HG02885 (cell line): ENCODE measurements around the gene SPEM1.

ENCODE experiments used
- ATAC-seq: cut with Tn5 transposase; IDR thresholded peaks from one replicate; pipeline ENCODE4 v1.9.1; 2021; ENCODE audit warnings: mild to moderate bottlenecking; ENCODE audit not compliant: unreplicated experiment, poor library complexity

SPEM1 gene

GRCh38 chr17:7438656-7439460 is 18.7 kb downstream of the SPEM1 start:
- ATAC-seq: no peak

GRCh38 chr17:7439462-7440112 is 19.5 kb downstream of the SPEM1 start, which contains the start of gene FGF11:
Gene FGF11, plus strand, starts transcription at chr17:7439512. Its CDS starts 109 bp downstream, at chr17:7439621.
- ATAC-seq: no peak

GRCh38 chr17:7440113-7440833 is 20.1 kb downstream of the SPEM1 start:
- no peak for ATAC-seq

GRCh38 chr17:7440834-7441195 is 20.7 kb downstream of the SPEM1 start:
- no peak for ATAC-seq

- no peak for ATAC-seq
These were observed 21.1 kb downstream of the SPEM1 start for GRCh38 chr17:7441266-7441665.

GRCh38 chr17:7442142-7442541 is 22.0 kb downstream of the SPEM1 start:
- ATAC-seq: no peak

- no peak for ATAC-seq
These were observed 23.7 kb downstream of the SPEM1 start for GRCh38 chr17:7443499-7444485.

- no peak for ATAC-seq
These were observed 24.8 kb downstream of the SPEM1 start, which contains the start of gene CHRNB1 for GRCh38 chr17:7444682-7445618. Gene CHRNB1, plus strand, starts transcription at chr17:7445061. Its CDS starts 67 bp downstream, at chr17:7445128.

GRCh38 chr17:7445619-7445968 is 25.5 kb downstream of the SPEM1 start:
- ATAC-seq: no peak

GRCh38 chr17:7448461-7448860 is 28.3 kb downstream of the SPEM1 start:
- ATAC-seq: no peak

- no peak for ATAC-seq
These were observed 39.9 kb downstream of the SPEM1 start for GRCh38 chr17:7459961-7460545.

GRCh38 chr17:7460850-7461660 is 40.9 kb downstream of the SPEM1 start:
- no peak for ATAC-seq

GRCh38 chr17:7462474-7463371 is 42.6 kb downstream of the SPEM1 start:
- no peak for ATAC-seq

GRCh38 chr17:7463372-7463846 is 43.3 kb downstream of the SPEM1 start:
- no peak for ATAC-seq

- no peak for ATAC-seq
These were observed 44.0 kb downstream of the SPEM1 start for GRCh38 chr17:7464081-7464480.

- no peak for ATAC-seq
These were observed 45.6 kb downstream of the SPEM1 start for GRCh38 chr17:7465597-7466275.
